ENCODE results near the gene PROC.

PROC gene

GRCh38 chr2:127456960-127457359 is 38.7 kb downstream of the PROC start:
- DNase-seq (ENCODE audit: low read depth): no peak
- TF ChIP-seq, protein P1, sequence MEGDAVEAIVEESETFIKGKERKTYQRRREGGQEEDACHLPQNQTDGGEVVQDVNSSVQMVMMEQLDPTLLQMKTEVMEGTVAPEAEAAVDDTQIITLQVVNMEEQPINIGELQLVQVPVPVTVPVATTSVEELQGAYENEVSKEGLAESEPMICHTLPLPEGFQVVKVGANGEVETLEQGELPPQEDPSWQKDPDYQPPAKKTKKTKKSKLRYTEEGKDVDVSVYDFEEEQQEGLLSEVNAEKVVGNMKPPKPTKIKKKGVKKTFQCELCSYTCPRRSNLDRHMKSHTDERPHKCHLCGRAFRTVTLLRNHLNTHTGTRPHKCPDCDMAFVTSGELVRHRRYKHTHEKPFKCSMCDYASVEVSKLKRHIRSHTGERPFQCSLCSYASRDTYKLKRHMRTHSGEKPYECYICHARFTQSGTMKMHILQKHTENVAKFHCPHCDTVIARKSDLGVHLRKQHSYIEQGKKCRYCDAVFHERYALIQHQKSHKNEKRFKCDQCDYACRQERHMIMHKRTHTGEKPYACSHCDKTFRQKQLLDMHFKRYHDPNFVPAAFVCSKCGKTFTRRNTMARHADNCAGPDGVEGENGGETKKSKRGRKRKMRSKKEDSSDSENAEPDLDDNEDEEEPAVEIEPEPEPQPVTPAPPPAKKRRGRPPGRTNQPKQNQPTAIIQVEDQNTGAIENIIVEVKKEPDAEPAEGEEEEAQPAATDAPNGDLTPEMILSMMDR (IDR thresholded peaks at IDR 0.05; ENCODE audit: insufficient read depth, low read depth, low read length, missing control alignments): no peak
- no peak overlapping the region for H3K4me3 ChIP-seq (ENCODE audit: low read depth, low read length)

DNA sequence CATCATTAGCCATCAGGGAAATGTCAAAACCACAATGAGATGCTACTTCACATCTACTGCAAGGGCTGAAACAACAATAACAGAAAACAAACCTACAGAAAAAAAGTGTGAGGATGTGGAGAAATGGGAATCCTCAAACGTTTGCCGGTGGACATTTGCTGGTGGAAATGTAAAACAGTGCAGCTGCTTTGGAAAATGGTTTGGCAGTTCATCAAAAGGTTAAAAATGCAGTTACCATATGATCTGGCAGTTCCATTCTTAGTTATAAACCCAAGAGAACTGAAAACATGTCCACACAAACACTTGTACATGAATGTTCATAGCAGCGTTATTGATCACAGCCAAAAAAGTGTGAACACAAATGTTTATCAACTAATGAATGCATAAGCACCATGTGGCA is 44.2 kb downstream of the PROC start:
- DNase-seq (ENCODE audit: low read depth): no peak
- TF ChIP-seq, protein P1 (IDR thresholded peaks at IDR 0.05; ENCODE audit: insufficient read depth, low read depth, low read length, missing control alignments): no peak
- H3K4me3 ChIP-seq (ENCODE audit: low read depth, low read length): no peak overlapping the region

DNA sequence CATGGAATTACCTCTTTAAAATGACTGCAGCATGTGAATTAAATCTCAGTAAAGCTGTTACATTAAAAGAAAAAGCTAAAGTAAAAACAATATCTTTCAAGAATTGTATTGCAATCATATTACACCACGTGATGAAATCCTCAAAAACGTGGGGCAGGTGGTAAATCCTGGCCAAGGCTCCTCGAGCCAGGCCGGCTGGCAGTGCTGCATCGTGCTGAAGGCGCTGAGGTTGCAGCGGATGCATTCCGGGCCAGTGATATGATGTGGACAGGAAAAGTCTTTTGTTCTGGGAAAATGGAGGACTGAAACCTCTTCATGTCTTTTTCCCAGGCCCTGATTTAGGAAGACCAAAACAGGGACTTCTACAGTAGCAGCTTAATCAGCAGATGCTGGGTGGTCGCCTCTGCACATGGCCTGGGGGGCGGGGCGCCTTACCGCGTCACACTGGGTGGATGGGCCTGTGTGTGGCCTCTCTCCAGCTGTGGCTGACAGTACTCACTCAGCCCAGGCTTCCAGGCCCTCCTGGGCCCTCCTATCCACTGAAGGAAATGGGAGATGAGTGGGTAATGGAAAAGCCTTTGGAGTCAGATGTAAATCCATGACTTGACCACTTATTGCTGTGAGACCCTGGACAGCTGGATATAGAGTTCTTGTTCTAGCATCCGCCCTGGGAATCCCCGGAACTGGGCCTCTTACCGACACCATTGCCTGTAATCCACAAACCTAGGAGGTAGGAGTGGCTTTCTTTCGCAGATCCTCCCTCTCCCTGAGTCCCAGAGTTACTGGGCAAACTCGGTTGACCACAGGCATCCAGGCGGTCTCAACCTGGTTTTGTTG is 45.1 kb downstream of the PROC start:
- no peak overlapping the region for H3K4me3 ChIP-seq (ENCODE audit: low read depth, low read length)
- DNase-seq (ENCODE audit: low read depth): no peak
- TF ChIP-seq, protein P1 (IDR thresholded peaks at IDR 0.05; ENCODE audit: insufficient read depth, low read depth, low read length, missing control alignments): no peak

- no peak for DNase-seq (ENCODE audit: low read depth)
- TF ChIP-seq, protein P1 (IDR thresholded peaks at IDR 0.05; ENCODE audit: insufficient read depth, low read depth, low read length, missing control alignments): no peak
- H3K4me3 ChIP-seq (ENCODE audit: low read depth, low read length): no peak overlapping the region
These were observed 46.4 kb downstream of the PROC start for GRCh38 chr2:127464470-127465257.

DNA sequence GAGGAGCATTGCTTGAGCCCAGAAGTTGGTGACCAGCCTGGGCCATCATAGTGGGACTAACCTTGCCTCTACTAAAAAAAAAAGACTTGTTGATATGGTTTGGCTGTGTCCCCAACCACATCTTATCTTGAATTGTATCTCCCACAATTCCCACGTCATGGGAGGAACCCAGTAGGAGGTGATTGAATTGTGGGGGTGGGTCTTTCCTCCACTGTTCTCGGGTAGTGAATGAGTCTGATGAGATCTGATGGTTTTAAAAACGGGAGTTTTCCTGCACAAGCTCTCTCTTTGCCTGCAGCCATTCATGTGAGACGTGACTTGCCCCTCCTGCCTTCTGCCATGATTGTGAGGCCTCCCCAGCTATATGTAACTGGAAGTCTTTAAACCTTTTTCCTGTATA is 47.0 kb downstream of the PROC start:
- DNase-seq (ENCODE audit: low read depth): no peak
- no peak overlapping the region for H3K4me3 ChIP-seq (ENCODE audit: low read depth, low read length)
- TF ChIP-seq, protein P1 (IDR thresholded peaks at IDR 0.05; ENCODE audit: insufficient read depth, low read depth, low read length, missing control alignments): no peak

DNA sequence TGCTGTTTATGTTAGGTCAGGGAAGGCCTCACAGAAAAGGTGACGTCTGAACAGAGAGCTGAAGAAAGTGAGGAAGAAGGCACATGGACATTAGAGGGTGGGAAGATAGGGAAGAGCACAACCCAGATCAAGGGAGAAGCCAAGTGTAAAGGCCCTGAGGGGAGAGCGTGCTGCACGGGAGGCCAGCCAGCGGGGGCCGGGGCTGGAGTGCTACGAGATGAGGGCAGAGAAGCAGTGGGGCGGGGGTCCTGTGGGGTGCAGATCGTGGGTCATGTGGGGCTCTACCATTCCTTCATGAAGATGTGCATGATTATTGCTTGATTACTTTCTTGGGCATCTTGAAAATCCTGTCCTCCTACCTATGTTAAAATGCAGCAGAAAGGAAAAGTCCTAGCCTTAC is 50.8 kb downstream of the PROC start:
- TF ChIP-seq, protein P1 (IDR thresholded peaks at IDR 0.05; ENCODE audit: insufficient read depth, low read depth, low read length, missing control alignments): no peak
- no peak overlapping the region for H3K4me3 ChIP-seq (ENCODE audit: low read depth, low read length)
- no peak for DNase-seq (ENCODE audit: low read depth)
